Activated CD4-positive, alpha-beta T cell treated with anti-CD3 and anti-CD28 coated beads, Interleukin-2, Interleukin-6, amounts not matched to agents 100 ng/mL and 50 ng/mL, durations not matched to agents 16 hours and 8 hours (primary cell): ENCODE results near the gene RASL12.
A peak's percentile ranks its signal among the peaks of the same experiment; 100 is the strongest.
"Not testable (repeated sequence)": the region's sequence is repeated elsewhere in the genome, so short reads cannot be mapped to it uniquely, and the experiment has no call there.

ENCODE experiments used
- DNase-seq: peaks from one replicate; pipeline ENCODE4 v3.0.0-alpha.2; 2020

The RASL12 gene

DNA sequence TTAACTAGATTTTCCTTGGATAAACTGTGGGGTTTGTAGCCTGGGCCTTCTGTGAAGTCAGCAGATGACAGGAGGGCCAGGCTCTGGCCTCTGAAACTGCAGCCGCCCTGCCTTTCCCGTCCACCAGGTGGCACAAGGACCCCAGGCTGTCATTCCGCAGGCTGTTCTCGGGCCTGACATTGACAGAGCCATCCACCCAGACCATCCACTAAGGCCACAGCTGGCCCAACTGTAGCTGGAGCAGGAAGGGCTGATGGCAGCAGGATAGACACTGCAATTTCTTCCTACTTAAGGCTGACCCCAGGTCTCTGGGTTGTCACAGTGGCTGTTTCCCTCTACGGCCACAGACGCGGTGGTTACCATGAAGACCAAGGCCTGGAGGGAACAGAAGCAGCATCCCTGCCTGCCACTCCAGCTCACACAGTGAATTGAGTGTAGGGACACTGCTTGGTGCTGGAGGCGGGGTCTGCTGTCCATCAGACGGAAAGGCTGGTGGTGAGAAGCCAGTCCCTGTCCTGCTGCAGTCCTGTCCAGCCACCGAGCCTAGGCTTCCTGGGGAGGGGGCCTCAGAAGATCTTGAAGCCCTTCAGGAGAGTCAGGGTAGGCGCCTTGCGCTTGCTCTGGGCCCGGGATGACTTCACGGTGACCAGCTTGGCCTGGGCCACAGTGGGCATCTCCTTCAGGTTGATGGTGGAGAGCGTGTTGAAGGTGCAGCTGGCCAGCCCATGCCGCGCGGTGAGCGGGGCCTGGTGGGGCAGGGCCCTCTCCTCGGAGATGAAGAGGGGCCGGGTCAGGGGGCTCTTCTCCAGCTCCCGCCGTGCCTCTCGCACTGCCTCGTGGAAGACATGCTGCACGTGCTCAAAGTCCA lies 13.2 kb downstream of the RASL12 start:
- DNase-seq, result peak; percentile 70

DNA sequence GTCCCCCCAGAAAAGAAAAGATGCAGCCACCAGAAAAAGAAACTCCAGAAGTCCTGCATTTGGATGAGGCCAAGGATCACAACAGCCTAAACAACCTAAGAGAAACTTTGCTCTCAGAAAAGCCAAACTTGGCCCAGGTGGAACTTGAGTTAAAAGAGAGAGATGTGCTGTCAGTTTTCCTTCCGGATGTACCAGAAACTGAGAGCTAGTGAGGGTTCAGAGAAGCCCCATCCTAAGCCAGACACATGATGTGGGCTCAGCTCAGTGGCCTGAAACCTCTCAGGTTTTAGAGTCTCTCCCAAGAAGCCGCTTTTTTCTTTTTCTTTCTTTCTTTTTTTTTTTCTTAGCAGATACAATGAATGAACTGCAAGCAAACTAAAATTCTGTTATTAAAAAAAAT lies 14.8 kb downstream of the RASL12 start:
- DNase-seq, result no peak

DNA sequence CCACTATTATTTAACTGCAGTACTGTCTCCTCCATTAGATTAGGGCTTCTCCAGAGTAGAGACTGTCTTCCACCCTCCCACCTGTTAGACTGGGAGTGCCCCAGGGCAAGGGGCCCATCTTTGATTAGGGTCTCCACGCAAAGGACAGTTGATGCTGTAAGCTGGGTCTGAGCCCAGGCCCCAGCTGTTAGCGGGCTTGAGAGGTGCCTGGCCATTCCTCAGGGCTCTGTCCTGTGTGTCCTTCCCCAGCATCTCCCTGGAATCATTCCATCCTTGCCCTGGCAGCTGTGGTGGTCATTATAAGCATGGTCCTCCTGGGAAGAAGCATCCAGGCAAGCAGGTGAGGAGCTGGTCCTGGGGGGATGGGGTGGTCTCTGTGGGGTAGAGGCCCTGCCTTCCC lies 16.5 kb downstream of the RASL12 start:
- no peak for DNase-seq

DNA sequence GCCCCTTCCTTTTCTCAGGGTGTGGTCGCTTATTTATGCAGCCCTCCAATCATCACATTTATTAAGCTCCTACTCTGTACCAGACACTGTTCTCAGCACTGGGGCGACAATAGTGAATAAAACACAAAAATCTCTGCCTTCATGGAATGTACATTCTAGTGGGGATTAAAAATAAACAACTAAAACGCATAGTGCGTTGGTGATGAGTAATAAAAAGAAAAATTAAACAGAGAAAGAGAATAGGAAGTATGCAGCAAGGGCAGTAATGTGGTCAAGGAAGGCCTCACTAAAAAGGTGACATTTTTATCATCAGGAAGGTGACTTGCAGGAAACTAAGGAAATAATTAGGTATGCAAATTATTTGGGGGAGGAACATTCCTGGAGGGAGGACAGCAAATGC lies 17.5 kb downstream of the RASL12 start:
- DNase-seq, result no peak

DNA sequence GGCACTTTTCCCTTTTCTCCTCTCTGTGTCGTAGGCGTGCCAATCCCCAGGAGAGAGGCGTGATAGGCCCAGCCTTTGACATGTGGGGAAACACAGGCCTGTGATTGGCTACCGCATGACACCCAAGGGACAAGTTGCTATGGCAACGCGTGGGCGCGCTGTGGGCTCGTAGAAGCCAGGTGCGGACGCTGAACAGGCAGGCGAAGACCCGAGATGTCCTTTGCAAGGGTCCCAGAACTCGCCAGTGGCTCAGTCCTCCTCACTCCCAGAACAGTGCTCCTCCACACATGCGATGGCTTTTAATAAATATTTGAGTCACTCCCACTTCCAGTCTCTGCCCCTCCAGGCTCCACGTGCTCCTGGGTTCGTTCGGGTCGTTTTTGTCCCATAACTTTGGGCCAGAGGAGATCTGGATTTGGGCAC lies 18.4 kb downstream of the RASL12 start:
- DNase-seq, result peak; percentile 89

DNA sequence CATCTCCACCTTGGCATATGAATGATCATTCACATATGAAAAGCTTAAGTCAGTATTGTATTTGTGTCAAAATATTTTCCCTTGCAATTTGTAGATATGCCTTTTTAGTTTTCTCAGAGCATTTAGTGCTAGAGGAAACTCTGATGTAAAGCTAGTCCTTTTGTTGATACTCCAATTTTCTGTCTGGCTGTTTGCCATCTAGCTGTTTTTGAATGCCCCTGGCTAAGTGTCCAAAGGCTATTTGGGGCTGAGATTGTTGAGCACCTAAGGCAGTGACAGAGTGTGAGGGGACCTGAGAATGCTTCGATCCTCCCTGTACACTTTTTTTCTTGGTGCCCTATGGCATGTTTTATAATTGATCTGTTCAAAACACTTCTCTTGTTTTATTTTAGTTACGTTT lies 19.6 kb downstream of the RASL12 start:
- DNase-seq, result no peak

DNA sequence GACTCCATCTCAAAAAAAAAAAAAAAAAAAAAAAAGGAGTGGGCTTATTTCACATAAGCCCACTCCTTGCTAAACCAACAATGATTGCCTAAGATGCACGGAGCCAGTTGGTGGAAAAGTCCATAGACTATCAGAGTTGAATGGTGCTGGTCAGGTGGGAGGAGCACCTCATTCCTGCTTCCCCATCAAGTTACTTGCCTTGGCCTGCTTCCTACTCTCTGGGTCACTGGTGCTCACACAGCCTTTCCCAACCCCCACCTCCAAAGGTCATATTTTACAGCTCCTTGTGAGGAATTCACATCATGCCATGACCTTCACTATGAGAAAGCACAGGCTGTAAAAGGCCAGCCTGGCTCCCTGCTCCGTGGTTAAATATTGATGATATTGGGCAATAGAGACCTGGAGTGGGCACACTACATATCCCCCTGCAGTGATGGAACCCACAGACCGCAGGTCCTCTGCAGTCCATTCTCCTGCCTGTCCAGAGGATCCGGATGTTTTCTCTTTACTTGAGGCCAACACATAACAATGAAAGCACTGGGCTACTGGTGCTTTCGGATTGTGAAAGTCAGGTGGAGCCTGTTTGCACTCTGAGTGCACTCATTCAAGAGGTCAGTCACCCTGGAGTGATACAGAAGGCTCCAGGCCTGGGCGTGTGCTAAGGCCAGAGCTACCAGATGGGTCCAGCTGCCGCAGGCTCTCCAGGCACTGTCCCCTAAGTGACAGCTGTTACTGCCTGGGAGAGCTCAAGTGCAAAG lies 22.9 kb downstream of the RASL12 start, which contains the start of gene SLC51B:
TSS of gene SLC51B (plus strand) at position 664 of the 758 bp plus-strand sequence. CDS start 4,618 bp downstream, outside the sequence.
- no peak for DNase-seq

DNA sequence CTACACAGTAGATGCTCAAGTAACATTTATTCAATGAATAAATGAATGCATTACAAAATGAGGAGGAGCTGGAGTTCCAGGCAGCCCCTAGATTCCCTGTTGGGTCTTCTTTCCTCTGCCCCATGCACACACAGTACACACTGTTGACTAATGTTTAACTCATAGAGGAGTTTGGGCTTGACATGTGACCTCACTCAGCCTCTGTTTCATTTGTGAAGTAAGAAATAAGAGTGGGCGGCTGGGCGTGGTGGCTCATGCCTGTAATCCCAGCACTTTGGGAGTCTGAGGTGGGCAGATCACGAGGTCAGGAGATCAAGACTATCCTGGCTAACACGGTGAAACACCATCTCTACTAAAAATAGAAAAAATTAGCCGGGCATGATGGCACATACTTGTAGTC lies 23.6 kb downstream of the RASL12 start:
- DNase-seq, result not testable (repeated sequence)

DNA sequence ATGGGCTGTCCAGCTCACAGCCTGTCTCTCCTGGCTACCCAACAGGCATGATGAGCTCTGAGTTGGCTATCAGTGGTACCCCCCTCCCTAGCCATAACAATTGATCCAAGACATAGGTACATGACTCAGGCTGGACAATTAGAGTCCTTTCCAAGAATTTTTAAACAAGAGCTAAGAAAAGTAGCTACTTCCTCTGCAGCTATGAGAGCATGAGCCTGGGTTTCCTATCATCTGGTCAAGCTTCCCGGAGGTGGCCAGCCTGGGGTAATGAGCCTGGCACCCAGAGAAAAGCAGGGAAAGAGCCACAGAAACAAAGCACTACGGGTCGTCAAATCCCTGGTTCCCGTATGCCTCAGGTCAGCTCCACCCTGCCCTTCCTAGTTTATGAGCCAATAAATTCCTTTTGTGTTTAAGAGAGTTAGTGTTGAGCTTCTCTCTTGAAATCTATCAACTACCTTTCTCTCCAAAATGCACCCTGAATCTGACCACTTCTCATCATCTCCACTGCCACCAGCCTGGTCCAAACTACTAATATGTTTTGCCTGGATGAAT lies 24.9 kb downstream of the RASL12 start:
- DNase-seq, result no peak

DNA sequence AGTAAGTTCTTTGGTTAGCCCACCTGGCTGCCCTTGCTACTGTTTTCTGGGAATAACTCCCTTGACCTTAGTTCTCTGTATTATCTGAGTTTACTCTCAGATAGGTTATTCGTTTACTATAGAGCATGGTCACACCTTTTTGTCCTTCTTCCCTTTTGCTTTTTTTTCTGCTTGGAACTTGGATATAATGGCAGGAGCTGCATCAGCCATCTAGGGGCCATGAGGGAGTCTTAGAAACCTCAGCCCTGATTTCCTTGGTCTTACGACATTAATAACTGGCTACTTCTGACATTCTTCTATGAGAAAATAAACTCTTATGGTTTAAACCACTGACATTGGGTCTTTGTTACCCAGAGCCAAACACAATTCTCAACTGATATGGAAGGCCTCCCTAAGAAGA lies 26.0 kb downstream of the RASL12 start:
- no peak for DNase-seq

DNA sequence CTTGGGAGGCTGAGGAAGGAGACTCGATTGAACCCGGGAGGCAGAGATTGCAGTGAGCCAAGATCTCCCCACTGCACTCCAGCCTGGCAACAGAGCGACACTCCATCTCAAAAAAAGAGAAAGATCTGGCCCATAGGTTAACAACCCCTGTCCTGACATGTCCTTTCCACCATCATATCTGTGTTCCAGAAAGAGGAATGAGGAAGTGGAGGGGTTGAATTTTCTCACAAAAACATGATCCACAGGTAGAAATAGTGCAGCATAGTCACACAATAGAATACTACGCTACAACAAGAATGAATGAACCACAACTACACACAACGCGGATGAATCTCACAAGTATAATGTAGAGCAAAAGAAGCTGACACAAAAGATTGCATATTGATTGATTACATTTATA lies 27.3 kb downstream of the RASL12 start:
- no peak for DNase-seq

DNA sequence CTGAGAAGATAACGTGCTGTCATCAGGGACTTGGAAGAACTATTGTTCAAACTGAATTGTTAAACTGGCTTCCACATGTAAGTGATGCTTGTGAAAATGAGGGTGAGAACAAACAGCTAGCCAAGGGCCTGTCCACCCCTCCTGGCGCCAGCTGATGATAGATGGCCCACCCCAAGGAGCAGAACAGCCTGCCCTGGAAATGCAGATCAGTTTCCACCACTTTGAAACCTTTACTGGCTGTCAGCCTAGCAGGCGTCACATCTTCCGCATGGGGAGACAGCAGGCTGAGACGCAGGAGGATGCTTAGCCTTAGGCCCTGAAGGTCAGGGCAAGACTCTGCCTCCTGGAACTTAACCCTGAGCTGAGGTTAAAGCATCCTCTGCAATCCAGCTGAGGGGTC lies 29.0 kb downstream of the RASL12 start:
- no peak for DNase-seq

DNA sequence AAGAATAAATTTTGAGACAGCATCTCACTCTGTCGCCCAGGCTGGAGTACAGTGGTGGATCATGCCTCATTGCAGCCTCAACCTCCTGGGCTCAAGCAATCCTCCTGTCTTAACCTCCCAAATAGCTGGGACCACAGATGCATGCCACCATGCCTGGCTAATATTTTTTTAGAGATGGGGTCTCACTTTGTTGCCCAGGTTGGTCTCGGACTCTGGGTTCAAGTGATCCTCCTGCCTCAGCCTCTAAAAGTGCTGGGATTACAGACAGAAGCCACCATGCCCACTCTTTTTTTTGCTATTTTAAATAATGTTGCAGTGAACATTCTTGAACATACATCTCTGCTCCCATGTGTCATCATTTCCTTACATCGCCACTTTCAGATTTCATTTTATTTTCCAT lies 29.4 kb downstream of the RASL12 start:
- DNase-seq, result no peak

DNA sequence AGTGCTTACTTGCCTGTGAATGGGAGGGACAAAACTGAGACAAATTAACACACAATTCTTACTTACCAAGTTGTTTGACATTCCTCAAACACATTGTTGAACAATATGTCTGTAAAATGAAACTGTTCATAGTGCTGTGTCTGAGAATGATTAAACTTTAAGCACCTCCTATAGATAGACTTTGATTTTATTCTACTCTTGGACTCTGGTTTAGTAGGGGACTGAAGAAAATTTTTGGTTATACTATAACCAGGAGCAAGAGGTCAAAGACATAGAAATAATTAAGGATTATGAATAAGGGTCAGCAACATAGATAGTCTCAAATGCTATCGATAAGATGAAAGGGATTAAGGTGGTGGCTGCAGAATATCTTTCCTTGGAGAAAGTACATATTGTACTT lies 30.5 kb downstream of the RASL12 start:
- no peak for DNase-seq

DNA sequence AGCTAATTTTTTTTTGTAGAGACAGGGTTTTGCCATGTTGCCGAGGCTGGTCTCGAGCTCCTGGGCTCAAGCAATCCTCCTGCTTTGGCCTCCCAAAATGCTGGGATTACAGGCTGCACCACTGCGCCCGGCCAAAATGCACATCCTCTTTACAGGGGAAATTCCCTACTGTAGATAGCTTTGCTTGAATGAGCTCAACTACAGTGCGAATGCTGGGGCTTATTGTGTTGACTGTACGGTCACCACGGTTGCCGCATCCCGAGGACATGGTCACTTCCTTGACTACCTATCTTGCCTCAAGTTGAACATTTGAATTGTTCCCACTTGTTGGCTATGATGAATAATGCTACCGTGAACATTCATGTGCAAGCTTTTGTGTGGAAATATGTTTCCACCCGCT lies 33.1 kb downstream of the RASL12 start:
- DNase-seq, result no peak

DNA sequence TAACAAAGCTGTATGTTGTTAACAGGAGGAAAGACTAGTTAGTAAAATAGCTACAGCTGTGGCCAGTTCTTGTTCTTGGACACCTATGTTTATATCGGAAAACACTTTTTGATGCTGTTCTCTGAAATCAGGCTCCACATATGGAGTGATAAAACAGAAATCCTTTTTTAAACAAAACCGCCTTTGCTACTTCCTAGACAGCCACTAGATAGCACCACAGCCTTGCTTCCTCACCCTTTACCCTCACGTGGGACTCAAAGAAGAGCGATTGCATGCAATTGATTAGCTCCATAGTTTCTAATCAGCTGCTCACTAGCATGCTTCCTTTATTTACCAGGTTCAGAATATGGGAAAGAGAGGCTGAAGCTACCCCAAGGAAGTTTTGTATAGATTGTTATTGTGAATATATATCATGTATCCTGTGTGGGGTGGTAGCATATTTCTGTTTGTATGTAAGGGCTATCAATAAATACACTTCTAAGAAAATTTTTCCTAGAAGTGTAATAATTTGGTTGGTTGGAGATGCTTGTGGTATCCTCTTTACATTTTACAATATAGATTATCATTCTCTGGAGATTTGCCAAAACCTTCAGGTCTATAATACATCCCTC lies 34.0 kb downstream of the RASL12 start:
- DNase-seq, result peak; percentile 56

DNA sequence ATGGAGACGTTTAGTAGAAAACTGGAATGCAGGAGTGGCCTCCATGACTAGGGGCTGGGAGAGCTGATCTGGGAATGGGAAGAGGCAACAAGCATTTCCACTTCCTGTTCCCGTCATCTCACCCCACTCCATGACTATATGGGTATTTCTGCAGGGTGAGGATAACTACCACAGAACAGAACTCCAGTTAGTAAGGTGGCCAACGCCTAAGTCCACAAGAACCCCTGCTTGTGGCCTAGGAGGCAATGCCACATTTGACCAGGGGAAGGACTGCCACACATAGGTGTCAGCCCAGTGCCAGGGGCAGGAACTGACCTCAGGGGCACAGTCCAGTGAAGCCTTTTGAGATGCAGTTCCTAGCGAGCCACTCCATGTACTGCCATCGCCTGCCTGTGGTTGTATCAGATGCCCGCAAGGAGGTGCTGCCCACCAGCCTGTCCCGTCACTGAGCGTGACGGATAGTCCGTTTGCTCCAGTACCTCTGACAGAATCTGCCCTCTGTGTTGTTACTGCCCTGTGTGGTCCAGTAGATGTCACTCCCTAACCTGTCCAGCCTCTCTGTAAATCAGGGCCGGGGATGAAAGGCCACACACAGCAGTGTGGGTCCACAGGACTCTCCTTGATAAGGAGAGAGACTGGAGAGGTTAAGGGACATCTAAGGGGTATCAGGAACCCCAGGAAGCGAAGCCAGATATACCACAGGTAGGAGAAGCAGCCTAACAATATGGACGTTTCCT lies 34.8 kb downstream of the RASL12 start:
- peak; percentile 58 for DNase-seq

DNA sequence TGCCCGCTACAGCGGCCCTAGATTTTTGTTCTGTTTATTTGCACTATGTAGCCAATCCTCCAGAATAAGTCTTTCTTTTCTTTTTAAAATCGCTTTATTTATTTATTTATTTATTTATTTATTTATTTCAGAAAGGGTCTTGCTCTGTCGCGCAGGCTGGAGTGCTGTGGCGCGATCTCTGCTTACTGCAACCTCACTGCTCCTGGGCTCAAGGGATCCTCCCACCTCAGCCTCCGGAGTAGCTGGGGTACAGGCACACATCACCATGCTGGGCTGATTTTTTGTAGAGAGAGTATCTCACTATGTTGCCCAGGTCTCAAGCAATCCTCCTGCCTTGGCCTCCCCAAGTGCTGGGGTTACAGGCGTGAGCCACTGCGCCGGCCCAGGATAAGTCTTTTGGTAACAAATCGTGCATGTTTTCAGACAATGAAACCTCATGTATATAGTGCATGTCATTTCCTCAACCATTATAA lies 38.0 kb downstream of the RASL12 start:
- no peak for DNase-seq

DNA sequence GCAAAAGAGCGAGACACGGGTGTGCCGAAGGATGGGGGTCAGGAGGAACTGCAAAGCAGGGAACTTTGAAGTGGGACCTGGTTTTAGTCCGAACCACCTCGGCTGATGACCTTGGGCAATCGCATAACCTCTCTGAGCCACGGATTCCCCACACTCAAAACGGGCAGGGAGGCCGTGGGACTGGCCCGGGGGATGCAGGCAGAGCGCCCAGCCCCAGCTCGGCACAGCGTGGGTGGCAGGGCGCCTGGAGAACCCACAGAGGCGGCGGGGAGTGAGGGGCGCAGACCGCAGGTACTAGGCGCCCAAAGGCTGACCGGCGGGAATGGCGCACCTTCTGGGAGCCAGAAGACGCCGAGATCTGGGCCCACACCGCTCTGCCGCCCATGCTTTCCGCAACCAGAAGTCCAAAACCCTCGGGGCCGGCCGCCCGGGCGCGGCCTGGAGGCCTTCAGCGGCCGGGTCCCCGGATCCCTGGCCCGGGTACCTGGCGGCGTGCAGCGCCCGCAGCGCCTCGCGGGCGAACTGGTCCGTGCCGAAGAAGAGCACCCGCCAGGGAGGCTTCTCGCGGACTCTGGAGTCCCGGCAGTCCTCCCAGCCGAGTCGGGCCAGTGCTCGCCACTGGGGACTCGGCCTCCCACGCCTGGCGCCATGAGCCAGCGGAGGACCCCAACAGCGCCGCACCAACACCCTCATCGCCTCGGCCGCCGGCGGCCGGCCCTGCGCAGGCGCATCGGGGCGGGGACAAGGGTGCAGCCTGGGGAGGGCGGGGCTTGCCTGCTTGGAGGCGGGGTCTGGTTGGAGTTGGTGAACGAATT lies 38.7 kb downstream of the RASL12 start, which contains the start of gene MTFMT:
TSS of gene MTFMT (minus strand) at position 719 of the 815 bp plus-strand sequence. CDS start at position 693, 26 bp downstream.
- DNase-seq, result peak; percentile 96

DNA sequence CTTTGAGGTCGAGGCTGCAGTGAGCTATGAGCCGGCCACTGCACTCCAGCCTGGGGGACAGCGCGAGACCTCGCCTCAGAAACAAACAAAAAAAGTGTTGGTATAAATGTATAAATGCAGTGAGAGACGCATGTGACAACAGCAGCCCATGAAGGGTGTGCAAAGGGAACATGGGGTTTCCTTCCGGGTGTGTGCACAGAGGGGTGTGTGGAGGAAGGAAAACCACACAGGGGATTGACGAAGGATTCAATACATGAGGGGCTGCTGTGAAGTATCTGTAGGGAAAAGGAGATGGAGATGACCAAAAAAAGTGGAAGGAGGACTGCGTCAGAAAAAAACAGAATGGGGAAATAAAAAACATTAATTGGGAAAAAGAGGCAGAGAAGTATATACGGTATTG lies 39.5 kb downstream of the RASL12 start:
- DNase-seq, result peak; percentile 27

DNA sequence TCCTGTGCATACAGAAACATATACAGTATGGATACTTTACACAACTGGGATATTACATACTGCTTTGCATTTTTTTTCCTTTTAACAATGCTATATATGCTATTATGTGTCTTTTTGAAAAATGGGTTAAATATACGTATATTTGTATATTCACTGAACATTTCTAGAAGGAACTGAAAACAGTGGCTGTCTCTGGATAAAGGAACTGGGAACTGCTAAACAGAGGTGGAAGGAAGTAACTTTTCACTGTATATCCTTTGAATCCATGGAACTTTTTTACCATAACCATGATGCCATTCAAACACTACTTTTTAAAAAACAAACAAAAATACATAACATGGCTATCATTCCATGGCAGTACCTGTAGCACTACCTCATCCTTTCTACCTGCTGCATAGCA lies 40.2 kb downstream of the RASL12 start:
- DNase-seq, result no peak
